ENCODE data around the gene ZNF148.

ZNF148 gene

DNA sequence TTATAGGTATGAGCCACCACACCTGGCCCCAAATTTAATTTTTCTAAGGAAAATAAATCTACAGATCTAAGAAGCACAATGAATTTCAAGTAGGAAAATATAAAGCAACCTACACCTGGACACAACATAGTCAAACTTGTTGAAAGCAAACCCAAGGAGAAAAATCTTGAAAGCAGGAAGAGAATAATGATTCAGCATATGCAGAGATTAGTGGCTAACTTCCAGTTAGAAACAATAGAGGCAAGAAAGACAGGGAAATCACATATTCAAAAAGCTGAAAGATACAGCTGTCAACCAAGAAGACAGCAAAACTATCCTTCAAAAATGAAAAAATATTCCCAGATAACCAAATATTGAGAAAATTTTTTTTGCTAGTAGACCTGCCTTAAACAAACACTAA lies 49.4 kb downstream of the ZNF148 start:
- no peak for DNase-seq

DNA sequence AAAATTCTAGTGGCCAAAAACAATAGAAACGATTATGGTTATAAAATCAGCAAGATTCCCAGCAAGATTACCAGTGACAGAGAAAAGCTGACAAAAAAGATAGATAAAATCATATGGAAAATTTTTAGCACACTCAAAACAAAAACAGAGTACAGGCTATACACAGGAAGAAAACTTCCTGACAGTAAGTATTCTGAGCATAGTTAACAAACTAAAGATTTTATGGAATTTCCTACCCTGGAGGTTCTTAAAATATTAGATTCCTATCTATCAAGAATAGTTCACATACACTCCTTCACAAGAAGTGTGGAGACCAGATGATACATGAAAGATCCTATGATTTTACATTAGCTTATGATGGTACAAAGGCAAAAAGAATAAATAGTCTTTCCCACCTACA lies 50.8 kb downstream of the ZNF148 start:
- DNase-seq = no peak

- no peak for DNase-seq
Measured at GRCh38 chr3:125322917-125323316, 52.2 kb downstream of the ZNF148 start.

GRCh38 chr3:125322166-125322565 lies 53.0 kb downstream of the ZNF148 start:
- DNase-seq = no peak

DNA sequence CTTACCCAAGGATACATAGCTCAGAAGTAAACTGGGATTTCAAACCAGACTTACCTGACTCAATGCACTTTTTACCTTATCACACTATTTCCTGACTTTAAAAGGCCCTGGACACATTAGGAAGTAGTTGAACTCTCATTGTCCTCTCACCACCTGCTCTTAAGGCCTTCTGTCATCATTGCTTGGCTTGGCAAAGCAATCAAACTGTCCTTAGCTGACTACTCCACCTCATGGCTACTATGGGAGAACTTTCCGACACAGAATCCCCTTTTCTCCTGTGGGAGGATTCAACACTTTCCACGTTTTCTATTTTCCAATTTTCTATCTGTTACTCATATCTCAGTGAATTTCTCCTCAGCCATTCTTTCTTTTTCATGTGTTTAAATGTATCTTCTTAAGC lies 55.4 kb downstream of the ZNF148 start:
- no peak for DNase-seq

DNA sequence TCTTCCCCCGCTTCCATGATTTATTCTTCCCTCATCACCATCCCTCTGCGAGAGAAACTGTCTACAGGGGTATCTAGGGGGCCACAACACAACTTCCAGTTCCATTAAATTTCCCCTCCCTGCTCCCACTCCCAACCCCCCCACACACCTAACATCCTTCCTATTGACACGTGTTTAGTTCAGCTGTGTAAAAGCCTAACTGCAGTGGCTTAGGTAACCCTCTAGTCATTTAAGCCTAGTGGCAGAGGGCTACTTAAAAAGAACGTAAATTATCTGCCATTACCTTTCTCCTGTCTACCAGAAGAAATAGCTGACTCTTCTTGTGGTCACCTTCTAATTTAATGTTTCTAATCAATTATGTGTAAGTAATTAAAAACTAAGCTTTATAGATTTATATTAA lies 56.3 kb downstream of the ZNF148 start:
- no peak for DNase-seq

- no peak for DNase-seq
Measured at GRCh38 chr3:125318167-125318865, 56.8 kb downstream of the ZNF148 start.

DNA sequence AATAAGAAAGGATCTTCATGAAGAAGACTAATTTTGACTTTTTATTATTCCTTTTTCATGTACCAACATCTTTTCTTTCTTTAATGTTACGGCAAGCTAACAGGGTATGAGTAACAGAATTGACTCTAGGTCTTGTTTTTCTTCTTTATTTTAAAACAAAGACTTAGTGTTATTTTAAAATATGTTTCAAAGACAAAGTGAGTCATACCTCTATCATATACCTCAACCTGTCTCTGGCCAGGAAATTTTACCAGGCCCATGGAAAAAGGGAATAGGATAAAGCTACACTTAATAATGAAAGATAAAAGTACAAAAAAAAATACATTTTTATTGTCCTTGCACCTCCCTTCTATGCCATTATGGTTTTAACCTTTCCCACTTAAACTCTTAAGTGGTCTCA lies 57.4 kb downstream of the ZNF148 start:
- DNase-seq = no peak

DNA sequence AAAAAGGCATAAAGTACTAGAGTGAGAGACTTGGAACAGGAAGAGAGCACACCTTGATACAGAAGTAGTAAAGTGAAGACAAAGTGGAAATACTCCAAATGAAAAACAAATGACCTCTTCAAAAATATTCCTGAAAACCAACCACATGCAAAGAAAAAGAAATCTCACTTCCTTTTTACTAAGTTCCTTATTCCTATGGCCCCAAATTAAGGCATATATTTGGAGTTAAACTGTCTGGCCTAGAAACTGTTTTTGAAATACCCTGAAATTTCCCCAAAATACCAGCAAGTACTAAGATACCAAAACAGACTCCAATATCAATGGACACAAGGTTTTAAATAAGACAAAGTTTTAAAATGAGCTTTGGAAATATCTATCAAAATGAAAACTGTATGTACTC lies 58.2 kb downstream of the ZNF148 start:
- DNase-seq = no peak

DNA sequence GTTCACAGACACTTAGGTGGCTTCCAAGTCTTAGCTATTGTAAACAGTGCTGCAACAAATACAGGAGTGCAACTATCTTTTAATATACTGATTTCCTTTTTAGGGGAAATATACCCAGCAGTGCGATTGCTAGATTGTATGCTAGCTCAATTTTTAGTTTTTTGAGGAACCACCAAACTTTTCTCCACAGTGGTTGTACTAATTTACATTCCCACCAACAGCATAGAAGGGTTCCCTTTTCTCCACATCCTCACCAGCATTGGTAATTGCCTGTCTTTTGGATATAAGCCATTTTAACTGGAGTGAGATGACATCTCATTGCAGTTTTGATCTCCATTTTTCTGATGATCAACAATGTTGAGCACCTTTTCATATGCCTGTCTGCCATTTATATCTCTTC lies 58.9 kb downstream of the ZNF148 start:
- no peak for DNase-seq

- DNase-seq = no peak
Measured at GRCh38 chr3:125313060-125313635, 62.0 kb downstream of the ZNF148 start.

GRCh38 chr3:125310623-125311081 lies 64.5 kb downstream of the ZNF148 start:
- DNase-seq = peak; percentile 55

DNA sequence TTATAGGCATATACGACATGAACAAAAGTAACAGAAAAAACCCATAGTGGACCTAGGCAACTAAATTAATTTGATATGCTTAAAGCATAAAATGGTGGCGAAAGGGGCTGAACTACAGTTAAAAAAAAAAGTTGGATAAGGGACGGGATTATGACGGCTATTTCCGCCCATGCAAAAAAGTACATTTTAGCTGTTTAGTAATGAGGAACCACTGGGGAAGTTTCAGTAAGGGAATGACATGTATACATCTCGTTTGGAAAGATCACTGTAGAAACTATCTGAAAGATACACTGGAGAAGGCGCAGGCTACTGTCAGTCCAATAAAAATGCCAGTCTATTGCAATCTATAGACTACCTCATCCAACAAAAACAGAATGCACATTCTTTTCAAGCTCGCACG lies 65.6 kb downstream of the ZNF148 start:
- DNase-seq = no peak

- no peak for DNase-seq
Measured at GRCh38 chr3:125306620-125307019, 68.5 kb downstream of the ZNF148 start.

GRCh38 chr3:125302932-125303331 lies 72.2 kb downstream of the ZNF148 start:
- no peak for DNase-seq

GRCh38 chr3:125300416-125300815 lies 74.7 kb downstream of the ZNF148 start:
- no peak for DNase-seq

GRCh38 chr3:125294411-125294810 lies 80.7 kb downstream of the ZNF148 start:
- no peak for DNase-seq

GRCh38 chr3:125292015-125292414 lies 83.1 kb downstream of the ZNF148 start:
- no peak for DNase-seq

DNA sequence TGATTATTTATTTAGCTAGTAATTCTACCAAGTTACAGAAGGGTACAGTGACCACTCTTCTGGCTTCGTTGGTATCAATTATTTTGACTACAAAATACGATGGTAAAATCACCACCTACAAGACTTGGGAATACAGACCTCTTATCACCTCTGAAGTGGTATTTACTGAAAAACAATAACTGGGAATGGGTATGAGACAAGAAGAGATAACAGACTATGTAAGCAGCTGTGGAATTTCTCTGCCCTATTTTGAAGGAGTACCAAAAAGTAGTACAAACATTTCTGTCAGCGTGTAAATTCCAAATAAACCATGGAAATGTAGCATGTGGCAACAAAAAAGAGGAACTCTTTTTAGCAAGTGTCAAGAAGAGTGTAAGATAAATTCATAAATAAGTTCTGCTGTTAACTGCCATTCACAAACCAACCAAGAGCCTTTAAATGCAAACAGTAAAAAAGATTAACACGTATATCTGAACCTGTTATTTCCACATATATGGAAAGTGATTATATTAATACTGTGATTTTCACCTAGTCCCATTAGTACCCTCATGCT lies 85.6 kb downstream of the ZNF148 start:
- no peak for DNase-seq

- DNase-seq = no peak
Measured at GRCh38 chr3:125287248-125287647, 87.9 kb downstream of the ZNF148 start.

DNA sequence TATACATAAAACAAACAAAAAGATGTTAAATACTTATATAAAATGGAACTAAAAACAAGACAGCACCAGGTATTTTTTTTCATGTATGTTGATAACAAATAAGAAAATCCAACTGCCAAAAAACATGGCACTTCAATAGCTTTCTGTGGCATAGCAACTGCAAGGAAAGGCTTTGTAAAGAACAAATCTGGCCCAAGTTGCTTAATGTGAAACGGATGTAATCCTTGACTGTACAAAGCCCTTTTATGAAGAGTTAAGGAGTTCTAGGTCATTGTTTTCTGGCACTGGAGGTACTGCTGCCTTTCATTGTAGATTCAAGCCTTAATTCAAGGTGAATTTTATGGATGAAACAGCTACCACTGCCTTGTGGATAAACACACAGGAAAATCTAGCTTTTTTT lies 93.7 kb downstream of the ZNF148 start:
- no peak for DNase-seq

DNA sequence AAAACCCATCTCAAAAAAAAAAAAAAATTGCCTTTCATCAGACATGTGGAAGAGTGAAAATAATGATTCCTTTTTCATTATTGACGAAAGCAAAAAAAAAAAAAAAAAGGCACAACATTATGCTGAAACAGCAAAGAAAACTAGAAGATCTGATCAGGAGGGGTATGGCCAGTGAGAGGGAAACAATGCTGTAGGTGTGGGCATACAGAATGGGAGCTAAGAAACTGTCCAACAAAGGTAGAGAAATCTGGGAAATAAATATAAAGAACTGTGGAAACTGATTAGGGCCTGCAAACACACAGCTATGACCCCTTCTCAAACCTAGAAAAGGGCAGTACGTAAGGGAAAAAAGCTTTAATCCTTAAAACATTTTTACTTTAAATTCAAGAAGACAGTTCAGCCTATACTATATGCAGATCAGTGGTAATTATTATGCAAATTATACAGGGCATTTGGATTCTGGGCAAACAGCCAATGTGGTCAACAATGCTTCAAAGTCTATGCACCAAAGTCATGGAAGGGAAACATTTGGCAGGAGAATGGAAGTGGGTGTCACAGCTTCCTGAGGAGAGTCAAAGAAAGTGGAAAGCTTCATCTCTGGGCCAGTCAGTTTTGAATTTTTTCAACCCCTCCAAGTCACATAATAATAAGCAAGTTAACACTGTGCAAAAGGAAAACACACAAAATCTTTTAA lies 94.3 kb downstream of the ZNF148 start:
- DNase-seq = no peak

DNA sequence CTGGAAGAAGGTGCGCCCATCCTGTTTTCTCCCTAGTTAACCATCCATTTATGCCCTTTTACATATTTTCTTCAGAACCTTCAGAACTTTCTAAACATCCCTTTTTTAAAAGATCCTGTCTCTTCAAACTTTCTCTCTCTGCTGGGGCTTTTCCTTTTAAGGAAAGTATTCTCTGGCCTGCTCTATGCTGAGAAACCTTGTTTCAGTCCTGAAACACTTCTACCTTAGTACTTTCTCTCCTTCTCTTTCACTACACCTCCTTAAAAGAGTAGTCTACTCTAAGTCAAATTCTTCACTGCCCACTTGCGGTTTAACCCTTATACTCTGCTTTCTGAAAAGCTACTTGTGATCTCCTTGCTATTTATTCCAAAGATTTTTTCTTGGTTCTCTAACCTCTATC lies 97.0 kb downstream of the ZNF148 start:
- DNase-seq = no peak

DNA sequence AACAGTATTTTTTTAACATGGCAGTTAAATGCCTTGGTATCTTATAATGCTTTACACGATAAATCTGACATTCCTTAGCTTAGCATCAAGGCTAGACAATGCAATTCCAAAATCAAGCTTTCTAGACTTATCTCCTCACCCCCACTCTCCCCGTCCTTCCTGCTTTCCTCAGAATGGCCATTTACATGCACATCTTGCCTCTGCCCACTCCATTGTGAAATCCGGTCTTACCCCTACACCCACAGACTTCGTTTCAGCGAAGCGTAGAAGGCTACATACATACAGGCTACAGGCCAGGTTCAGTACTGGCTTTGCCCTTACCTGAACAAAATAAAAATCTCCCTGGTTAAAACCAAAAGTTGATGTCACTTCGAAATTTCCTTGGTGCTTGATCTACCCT lies 104.0 kb downstream of the ZNF148 start:
- no peak for DNase-seq
